Upper lobe of right lung (tissue), 1 donor: ENCODE results near the gene MAP2K5. TPM values are rescaled to one million over a fixed set of nuclear protein-coding genes. Genes with fewer than 3 reads are reported as not detected.

Source experiments
- ATAC-seq: fragments of 200-7000 bp; cut with Tn5 transposase; one replicate; pipeline ENCODE4 v1.9.1; 2020; ENCODE audit warnings: mild to moderate bottlenecking, moderate library complexity
- DNase-seq: peaks from one replicate; pipeline ENCODE4 v3.0.0-alpha.2; 2020
- H3K27ac ChIP-seq: fragments of 200-600 bp; one replicate; pipeline ENCODE4 v1.8.0; 2022
- H3K27me3 ChIP-seq: fragments of 200-600 bp; one replicate; pipeline ENCODE4 v1.8.0; 2022; ENCODE audit warnings: mild to moderate bottlenecking
- H3K36me3 ChIP-seq: fragments of 200-600 bp; one replicate; pipeline ENCODE4 v1.8.0; 2022
- H3K4me1 ChIP-seq: fragments of 200-600 bp; one replicate; pipeline ENCODE4 v1.8.0; 2022
- H3K4me3 ChIP-seq: fragments of 200-600 bp; one replicate; pipeline ENCODE4 v1.8.0; 2022; ENCODE audit warnings: mild to moderate bottlenecking
- H3K9me3 ChIP-seq: fragments of 200-600 bp; one replicate; pipeline ENCODE4 v1.8.0; 2022
- intact Hi-C: fragments of 100-400 bp; cut with DNase I; formaldehyde crosslinking; loops from one replicate; pipeline ENCODE4 v1.11.0; 2022
- total RNA-seq: library from RNA; stranded (reverse); fragmentation: NEBNext Ultra II Directional; extraction: Animal tissue kit (Norgen Biotek cat#: 25700); gene quantifications from one replicate; pipeline ENCODE4 v1.2.1, GENCODE V29; 2021
- TF ChIP-seq, protein P1 (sequence below): fragments of 200-600 bp; IDR thresholded peaks from one replicate; pipeline ENCODE4 v1.8.0; 2022; ENCODE audit warnings: antibody characterized with exemption
- donor health status: DM: no; HTN: yes; CAD: no; lungs with severe emphysema.

The MAP2K5 gene
- total RNA-seq, 1 donor from 2014 or later, result 18.3 TPM

DNA sequence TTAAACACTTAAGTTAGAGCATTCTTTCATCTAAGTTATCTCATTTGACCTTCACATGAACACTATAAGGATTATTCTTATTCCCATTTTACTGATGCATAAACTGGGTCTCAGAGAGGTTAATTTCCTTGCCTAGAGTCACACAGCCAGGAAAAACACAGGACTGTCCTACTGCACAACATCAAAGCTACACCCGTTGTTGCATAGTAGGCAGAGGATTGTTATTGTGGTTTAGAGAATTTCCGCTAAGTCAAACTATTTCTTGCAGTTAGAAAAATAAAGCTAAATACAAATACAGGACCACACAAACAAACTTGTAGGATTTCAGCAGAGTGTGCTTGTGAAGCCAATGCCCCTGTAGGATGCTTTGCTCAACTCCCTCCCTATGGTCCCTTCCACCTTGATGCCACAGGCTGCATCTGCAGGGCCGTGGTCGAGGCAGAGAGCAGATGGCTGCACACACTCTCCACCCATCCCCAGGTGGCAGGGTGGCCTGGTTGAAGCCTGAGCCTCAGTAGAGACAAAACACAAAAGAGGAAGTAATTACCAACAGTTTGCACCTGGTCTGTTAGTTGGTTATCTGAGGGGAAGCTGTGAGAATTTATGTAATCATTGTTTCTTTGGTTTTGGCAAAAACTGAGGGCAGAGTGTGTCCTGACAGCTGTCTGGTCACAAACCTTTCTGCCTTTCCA, 241.7 kb downstream of the MAP2K5 start:
- intact Hi-C loops, result no loop called here
- Histone ChIP-seq H3K4me1 (no peaks in the 10 kb centered on the region), H3K36me3 (no peaks in the 10 kb centered on the region), H3K27me3 (no peaks in the 10 kb centered on the region), H3K27ac (no peak overlapping the region), H3K9me3 (no peaks in the 10 kb centered on the region), H3K4me3 (no peak overlapping the region)
- TF ChIP-seq, protein P1, sequence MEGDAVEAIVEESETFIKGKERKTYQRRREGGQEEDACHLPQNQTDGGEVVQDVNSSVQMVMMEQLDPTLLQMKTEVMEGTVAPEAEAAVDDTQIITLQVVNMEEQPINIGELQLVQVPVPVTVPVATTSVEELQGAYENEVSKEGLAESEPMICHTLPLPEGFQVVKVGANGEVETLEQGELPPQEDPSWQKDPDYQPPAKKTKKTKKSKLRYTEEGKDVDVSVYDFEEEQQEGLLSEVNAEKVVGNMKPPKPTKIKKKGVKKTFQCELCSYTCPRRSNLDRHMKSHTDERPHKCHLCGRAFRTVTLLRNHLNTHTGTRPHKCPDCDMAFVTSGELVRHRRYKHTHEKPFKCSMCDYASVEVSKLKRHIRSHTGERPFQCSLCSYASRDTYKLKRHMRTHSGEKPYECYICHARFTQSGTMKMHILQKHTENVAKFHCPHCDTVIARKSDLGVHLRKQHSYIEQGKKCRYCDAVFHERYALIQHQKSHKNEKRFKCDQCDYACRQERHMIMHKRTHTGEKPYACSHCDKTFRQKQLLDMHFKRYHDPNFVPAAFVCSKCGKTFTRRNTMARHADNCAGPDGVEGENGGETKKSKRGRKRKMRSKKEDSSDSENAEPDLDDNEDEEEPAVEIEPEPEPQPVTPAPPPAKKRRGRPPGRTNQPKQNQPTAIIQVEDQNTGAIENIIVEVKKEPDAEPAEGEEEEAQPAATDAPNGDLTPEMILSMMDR, result no peak
- ATAC-seq (no peak), DNase-seq (no peak)

DNA sequence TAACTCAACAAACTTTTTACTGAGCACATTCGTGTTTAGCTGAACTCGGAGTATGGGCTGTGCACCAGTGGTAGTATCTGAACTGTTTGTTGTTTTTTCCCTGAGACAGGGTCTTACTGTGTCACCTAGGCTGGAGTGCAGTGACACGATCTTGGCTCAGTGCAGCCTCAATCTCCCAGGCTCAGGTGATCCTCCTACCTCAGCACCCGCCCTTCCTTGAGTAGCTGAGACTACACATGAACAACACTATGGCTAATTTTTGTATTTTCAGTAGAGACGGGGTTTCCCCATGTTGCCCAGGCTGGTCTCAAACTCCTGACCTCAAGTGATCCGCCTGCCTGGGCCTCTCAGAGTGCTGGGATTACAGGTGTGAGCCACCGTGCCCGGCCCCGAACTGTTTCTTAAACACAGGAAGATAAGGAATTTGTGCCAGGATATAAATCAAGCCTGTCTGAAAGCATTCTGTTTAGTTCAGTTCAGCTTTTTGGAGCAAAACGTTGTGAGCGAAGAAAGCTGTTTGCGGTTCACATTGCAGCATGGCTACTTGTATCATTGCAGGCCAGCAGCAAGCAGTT, 242.4 kb downstream of the MAP2K5 start:
- H3K27me3 ChIP-seq, result no peaks in the 10 kb centered on the region
- TF ChIP-seq, protein P1, result no peak
- H3K4me1 ChIP-seq, result no peaks in the 10 kb centered on the region
- intact Hi-C loops, result no loop called here
- H3K4me3 ChIP-seq, result no peak overlapping the region
- DNase-seq, result no peak
- ATAC-seq, result no peak
- H3K36me3 ChIP-seq, result no peaks in the 10 kb centered on the region
- no peaks in the 10 kb centered on the region for H3K9me3 ChIP-seq
- H3K27ac ChIP-seq, result no peak overlapping the region

DNA sequence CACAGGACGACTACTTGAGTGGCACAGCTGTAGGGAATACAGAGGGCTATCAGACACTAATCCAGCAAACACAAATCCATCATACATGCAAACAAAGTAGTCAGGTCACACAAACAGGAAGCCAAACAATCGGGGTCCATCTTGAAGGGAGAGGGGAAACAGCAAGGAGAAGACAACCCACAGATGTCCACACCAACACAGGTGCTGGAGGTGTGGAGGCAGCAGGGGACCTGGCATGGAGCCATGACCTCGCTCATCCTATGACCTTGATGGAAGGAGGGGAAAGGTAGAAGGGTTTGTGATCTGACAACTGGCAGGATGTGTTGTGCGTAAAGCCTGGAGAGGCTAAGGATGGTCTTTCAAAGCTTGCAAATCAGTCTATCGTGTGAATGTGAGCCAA, 242.9 kb downstream of the MAP2K5 start:
- intact Hi-C loops, result no loop called here
- no peak for ATAC-seq
- Histone ChIP-seq H3K27ac (no peak overlapping the region), H3K27me3 (no peaks in the 10 kb centered on the region), H3K36me3 (no peaks in the 10 kb centered on the region), H3K9me3 (no peaks in the 10 kb centered on the region), H3K4me1 (no peaks in the 10 kb centered on the region), H3K4me3 (no peak overlapping the region)
- DNase-seq, result no peak
- TF ChIP-seq, protein P1, result no peak

DNA sequence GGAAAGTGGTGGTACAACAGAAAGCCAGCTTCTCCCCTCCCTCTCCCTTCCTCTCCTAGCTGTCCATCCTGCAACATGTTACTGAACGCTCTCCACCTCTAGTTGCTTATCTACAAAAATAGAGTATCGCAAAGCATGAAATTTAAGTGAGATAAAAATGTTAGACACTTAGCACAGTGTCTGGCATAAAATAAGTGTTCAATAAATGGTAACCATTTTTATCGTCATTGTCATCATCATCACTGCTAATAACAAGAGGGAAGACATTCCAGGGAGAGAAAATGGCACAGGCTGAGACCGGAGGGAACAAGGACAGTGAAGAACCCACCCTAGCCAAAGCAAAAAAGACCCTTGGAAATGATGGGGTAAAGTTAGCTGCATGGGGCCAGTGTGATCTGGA, 244.1 kb downstream of the MAP2K5 start:
- Histone ChIP-seq H3K27me3 (no peaks in the 10 kb centered on the region), H3K36me3 (no peaks in the 10 kb centered on the region), H3K9me3 (no peaks in the 10 kb centered on the region), H3K27ac (no peak overlapping the region), H3K4me1 (no peaks in the 10 kb centered on the region), H3K4me3 (no peak overlapping the region)
- ATAC-seq (no peak), DNase-seq (no peak)
- intact Hi-C loops, result no loop called here
- TF ChIP-seq, protein P1, result no peak

DNA sequence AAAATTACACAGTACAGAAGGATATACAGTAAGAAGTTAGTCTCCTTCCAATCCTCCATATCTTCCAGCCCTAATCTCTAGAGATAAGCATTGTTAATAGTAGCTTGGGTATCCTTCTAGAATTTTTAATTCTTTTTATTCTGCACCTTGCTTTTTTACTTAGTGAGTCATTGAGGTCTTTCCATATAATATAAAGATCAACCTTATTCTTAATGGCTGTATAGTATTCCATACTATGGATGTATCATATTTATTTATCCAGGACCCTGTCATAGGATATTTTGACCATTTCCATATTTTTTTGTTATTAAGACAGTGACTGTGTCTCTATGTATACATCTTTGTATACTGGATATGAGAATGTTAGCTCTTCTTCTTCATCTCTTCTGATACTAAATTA, 246.5 kb downstream of the MAP2K5 start:
- TF ChIP-seq, protein P1, result no peak
- Histone ChIP-seq H3K27me3 (no peaks in the 10 kb centered on the region), H3K27ac (no peak overlapping the region)

More for the DNA sequence above, 246.5 kb downstream of the MAP2K5 start:
- Histone ChIP-seq H3K4me3 (no peak overlapping the region), H3K36me3 (no peaks in the 10 kb centered on the region), H3K4me1 (no peaks in the 10 kb centered on the region), H3K9me3 (no peaks in the 10 kb centered on the region)
- ATAC-seq (no peak), DNase-seq (no peak)
- intact Hi-C loops, result no loop called here
